ENCODE measurements around the gene TREM2.

TREM2 gene

DNA sequence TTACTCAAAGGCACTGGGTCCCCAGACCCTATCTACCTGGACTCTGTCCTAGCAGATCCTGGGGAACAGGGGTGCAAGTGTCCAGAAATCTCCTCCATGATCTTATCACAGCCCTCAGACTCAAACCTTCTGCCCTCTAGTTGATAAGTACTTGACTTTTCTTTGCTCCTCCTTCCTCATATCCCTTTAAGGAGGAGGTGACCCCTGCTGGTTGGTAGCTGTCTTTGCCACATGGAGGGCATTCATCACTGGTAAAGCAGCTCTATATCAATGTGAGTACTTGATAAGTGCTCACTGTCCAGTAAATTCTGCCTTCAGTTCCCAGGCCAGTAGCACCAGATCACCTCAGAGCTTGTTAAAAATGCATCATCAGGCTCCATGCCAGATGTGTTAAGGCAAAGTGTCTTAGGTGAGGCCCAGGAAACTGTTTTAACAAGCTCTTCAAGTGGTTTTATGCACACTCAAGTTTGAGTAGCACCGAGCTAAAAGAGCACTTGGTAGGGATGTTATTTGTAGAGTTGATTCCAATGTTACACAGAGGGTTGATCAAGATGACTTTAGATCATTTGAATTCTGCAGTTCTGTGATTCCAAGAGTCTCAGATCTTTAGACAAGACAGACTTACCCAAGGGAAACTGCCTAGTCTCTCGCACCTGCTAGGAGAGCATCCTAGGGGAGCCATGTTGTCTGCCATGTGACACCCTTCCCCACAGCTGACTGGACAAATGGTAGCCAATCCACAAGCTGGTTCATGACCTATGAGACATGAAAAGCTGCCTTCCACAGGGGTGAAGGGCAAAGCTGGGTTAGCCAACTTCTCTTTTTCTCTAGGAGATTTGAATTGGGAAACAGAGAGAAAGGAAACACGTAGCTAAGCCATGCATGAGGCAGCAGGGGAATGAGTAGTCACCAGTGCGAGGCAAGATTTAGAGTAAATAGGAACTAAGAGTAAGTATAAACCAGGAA lies 19.4 kb upstream of the TREM2 start:
- DNase-seq (ENCODE audit: low spot score) = no peak

DNA sequence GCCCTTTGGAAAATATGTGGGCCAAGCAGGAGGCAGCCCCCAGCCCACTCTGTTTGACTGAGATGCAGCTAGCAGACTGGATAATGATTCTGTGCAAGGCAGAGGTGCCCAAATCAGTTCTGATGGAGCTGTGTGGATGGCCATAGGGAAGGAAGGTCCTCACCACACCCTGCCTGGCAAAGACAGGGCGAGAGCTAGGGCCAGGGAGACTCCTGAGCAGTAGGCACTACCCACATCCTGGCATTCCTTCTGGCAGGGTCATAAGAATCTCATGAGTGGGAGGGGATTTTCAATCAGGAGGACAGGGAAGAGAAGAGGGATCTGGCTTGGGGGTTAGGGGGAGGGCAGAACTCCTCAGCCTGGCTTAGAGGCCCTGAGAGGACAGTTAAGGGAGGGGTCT lies 18.6 kb upstream of the TREM2 start:
- DNase-seq (ENCODE audit: low spot score) = peak; percentile 27

DNA sequence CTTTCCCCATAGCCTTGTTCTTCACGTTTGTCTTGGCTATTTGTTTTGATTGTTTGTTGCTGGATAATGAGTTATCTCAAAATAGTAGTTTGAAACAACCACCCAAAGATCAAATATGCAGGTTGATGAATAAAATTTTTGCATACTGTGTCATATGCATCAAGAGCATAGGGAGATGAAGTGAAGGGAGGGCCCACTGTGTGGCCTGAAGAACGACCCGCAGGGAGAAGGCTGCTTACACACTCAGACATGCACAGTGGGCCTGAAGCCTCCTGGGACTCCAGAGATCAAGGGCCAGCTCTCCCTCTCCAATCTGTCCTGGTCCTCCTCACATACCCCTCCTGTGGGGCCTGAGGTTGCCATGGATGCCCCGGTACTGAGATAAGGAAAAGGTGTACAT lies 16.2 kb upstream of the TREM2 start:
- DNase-seq (ENCODE audit: low spot score) = no peak

DNA sequence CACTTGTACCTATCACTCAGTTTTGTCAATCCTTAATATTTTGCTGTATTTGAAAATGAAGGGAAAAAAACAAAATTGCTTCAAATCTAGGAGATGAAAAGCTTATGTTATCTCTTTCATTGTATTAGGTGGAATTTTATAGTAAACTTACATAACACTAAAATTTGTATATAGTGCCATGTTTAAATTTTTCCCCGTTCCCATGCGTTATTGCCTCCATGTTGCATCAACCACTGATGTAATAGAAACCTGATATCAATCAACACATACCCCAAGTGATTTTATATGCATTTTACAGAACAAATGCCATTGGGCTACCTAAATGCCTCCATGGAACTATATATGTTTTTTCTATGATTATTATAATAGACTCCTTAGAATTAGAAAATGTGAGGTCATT lies 14.8 kb upstream of the TREM2 start:
- no peak for DNase-seq (ENCODE audit: low spot score)

DNA sequence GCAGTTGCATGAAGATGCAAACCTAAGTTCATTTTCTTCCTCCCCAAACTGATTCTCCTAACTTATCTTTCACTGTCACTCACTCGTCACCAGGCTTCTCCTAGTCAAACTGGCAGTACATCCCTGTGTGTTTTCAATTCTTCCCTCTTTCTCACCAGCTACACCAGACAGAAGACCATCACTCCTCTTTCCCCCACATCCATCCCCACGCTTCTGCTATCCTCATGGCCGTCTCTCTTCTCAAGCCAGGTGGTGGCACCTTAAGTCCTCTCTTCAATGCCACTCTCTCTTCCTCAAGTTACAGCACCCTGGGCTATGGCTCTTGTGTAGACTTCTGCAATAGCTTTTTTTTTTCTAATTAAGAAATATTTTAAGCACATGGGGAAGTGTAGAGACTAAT lies 14.4 kb upstream of the TREM2 start:
- DNase-seq (ENCODE audit: low spot score) = no peak

DNA sequence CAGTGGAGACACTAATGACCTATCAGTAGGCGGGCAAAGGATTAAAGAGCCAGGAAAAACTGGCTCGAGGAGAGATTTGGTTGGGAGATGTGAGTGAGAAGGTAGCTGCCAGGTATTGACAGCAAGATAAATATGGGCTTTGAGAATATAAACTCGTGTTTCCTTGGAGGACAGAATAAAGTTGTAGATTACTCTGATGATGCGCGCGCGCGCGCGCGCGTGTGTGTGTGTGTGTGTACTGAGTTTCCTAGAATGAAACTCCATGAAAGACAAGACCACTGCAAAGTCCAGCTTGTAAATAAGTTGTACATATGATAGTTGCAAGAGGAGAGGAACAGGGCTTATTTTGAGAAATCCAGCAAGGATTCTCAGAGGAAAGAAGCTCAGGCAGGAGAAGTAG lies 13.3 kb upstream of the TREM2 start:
- DNase-seq (ENCODE audit: low spot score) = no peak

DNA sequence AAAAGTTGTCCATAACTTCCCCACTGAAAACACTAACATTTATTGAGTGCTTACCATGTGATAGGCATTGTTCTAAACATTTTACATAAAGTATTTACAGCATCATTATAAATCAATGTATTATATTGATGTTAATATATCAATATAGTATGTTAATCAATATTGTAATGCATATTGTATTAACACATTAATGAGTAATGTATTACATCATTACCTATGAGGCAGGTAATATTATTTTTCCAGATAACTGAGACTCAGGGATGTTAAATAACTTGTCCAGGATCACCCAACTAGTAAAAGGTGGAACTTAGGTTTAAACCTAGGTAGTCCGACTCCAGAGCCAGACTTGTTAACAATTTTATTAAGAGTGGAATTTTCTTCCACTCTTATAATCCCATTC lies 12.2 kb upstream of the TREM2 start:
- DNase-seq (ENCODE audit: low spot score) = no peak

DNA sequence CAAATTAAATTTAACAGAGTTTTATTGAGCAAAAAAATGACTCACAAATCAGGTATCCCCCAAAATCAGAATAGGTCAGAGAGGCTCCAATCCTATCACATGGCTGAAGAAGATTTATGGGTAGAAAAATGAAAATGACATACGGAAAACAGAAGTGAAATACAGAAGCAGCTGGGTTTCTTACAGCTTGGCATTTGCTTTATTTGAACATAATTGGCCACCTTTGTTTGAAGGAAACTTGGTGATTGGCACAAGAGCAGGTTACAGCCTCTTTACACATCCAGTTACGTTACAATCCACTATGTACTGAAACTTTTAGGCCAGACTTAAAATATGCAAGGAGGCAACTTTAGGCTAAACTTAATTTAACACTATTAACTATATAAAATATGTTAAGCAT lies 11.7 kb upstream of the TREM2 start:
- DNase-seq (ENCODE audit: low spot score) = no peak

DNA sequence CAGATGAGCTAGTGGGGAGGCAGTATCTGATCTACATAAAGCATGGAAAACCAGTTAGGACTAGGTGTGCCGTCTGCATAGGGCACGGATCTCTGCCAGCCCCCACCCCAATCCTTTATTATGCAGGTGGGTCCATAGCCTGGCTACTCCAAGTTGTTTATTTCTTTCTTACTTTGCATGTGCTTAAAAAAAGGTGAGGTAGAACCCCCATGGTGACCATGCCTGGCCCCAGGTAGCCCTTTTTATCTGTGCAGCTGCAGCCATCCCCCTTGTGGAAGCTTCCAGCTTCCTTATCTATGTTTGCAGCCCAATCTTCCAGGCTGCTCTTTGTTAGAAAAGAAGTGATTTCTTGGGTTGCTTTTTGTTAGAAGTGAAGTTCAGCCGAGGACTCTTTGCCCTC lies 9.0 kb upstream of the TREM2 start:
- DNase-seq (ENCODE audit: low spot score) = no peak

DNA sequence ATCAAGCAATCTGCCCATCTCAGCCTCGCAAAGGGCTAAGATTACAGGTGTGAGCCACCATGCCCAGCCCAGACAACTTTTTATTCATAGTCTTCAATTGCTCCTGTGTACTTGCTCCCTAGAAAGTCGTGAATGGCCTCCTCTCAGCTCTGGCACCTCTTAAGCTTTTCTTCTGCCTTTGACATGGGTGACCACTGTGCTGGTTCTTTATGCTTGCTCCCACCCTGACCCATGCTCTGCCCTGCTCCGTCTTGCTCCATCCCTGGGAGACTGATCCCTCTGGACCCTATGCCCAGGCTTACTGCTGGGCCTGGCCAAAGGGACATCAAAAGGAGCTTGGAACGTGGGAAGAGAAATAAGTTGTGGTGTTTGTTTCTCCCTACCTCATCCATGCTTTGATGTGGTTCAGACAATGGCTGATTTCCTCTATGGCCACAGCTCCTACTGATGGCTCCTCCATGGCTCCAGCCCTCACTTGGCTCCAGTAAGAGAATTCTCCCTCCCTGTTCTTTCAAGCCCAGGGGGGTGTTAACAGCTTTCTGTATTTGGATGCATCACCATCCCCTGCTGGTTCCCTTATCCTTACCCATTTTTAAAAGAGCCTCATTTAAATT lies 7.7 kb upstream of the TREM2 start:
- peak; percentile 24 for DNase-seq (ENCODE audit: low spot score)

DNA sequence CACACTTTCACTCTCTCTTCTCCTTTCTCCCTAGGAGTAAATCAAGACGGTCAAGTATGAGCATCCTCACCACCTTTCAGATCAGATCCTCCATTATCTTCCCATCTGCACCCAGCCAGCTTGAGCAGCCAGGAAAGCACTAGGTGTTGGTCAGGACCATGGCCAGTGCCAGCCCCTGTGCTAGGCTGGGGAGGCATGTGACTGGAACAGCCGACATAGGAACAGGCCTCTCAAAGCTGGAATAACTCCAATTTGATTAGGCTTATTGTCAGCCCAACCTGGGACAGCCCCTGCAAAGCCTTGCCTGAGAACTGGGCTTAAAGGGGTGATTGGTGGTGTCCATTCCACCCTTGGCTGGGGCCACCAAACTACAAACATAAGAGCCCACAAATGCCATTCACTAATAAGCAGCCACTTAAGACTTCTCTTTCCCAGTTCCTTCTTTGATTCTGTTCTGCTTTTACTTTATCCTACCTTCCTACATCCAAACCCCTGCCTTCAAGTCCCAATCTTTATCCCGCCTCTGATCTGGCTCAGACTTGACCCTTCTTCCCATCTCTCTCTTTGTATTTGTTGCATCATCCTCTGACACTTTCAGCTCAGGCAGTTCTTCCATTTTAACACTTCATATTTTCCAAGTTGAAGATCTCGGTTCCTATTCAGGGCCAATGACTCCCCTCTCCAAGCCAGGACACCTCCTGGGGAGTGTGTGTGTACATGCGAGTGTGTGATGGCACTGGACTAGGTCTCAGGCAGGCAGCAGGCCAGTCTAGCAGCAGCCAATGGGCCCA lies 4.5 kb upstream of the TREM2 start:
- DNase-seq (ENCODE audit: low spot score) = peak; percentile 60

DNA sequence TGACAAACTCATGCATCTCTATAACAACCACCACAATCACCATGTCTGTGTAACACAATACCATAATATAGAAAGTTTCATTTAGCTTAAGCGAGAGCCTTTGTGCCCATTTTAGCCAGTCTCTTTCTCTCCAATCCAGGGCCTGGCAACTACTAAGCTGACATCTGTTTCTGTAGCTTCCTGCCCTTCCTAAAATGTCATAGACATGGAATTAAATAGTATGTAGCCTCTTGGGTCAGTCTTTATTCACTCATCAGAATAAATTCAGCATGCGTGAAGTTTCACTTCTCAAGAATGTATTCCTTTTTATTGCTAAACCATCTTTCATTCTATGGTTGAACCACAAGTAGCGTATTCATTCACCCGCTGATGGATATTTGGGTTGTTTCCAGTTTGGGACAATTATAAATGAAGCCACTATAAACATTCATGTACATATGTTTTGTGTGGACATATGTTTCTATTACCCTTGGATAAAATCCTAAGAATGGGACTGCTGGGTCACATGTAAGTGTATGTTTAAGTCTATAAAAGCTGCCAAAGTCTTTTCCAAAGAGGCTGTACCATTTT lies 1.7 kb upstream of the TREM2 start:
- DNase-seq (ENCODE audit: low spot score) = no peak

DNA sequence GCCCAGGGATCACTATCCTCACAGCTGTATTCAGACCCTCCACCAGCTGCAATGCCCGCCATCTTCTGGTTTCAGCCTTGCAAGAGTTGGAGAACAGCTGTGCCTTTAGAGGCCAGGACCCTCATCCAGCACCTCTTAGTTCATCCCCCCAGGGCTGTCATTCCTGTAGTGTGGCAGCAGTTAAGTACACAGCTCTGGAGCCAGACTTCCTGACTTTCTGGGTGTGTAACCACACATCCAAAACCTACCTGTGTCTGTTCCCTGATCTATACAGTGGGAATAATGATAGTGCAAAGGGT lies 452 bp upstream of the TREM2 start:
- no peak for DNase-seq (ENCODE audit: low spot score)

DNA sequence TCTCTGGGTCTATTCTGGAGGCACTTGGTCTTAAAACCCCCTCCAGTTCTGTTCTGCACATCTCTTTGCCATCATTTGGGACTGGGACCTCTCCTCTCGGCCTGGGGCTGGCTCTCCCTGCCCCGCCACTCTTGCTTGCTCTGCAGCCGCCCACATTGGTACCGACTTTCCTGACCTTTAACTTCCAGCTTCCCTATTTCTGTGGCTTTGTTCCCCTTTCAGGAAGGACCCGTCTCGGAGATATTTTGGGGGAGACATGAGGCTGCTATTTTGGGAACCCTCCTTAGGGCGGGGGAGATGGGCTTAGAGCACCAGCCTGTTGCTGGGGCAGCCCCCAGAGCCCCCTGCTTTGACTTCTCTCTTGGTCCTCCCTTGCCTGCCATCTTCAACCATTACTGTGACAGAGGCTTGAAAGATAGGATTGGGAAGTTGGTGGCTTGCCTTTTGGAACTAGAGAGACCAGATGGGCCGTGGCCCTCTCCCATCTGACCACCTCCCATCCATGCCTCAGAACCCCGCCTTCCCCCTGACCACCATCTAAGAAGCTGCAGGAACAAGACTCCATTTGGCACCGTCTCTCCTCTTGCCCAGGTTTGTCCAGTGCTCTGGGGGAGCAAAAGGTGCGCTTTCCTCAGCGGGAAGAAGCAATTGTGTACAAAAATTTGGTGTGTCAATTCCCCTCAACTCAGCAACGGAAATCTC lies 914 bp downstream of the TREM2 start:
- no peak for DNase-seq (ENCODE audit: low spot score)

DNA sequence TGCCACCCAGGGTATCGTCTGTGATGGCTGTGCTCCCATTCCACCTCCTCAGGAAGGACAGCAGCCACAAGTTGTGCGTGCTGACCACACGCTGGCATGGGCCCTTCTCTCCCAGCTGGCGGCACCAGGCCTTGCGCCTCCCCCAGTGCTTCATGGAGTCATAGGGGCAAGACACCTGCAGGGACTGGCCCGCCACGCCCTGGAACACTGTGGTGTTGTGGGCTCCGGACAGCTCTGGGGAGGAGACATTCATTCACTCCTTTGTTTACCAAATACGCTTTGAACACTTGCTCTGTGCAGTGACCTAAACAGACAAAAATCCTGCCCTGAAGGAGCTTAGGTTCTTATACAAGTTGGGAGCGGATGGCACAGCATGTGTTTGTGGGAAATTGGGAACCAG lies 1.5 kb downstream of the TREM2 start:
- no peak for DNase-seq (ENCODE audit: low spot score)

DNA sequence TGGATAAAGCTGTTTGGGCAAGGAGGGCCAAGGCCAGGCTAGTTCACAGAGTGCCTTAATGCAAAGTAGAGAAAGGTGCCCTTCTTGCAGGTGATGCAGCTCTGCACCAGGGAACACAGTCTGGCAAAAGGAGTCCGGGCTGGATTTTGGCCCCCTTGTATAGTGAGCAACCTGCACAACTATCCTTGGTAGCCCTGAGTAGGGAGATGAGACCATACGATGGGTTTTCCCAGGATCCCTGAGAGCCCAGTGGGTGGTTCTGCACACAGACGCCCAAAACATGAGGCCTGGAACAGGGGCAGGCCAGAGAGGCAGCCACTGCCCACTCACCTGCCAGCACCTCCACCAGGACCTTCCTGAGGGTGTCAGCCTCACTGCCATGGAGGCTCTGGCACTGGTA lies 2.0 kb downstream of the TREM2 start:
- DNase-seq (ENCODE audit: low spot score) = no peak

DNA sequence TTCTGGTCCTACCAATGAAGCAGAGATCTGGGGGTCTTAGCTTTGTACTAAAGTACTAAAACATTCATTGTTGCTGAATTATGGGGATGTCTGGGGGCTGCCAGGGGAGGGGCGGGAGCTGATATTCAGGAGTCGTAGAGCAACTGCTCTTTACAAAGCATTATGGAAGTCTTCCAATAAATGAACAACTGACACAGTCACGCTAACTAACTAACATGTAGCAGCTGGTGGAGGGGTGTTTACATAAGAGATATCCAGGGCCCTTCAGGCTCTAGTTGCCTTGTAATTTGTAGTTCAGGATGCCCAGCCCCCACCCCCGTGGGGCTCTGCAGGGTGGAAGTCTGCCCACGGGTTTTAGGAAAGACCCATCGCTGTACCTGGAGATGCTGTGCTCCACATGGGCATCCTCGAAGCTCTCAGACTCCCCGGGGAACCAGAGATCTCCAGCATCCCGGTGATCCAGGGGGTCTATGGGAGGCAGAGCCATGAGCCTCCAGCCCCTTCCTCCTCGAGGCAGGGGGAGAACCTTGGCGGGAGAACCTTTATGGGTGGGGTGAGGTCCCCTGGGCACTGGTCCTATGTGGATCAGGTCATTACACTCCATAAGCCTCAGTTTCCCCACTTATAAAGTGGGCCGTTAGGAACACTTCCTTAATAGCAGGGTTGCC lies 3.4 kb downstream of the TREM2 start:
- DNase-seq (ENCODE audit: low spot score) = no peak

DNA sequence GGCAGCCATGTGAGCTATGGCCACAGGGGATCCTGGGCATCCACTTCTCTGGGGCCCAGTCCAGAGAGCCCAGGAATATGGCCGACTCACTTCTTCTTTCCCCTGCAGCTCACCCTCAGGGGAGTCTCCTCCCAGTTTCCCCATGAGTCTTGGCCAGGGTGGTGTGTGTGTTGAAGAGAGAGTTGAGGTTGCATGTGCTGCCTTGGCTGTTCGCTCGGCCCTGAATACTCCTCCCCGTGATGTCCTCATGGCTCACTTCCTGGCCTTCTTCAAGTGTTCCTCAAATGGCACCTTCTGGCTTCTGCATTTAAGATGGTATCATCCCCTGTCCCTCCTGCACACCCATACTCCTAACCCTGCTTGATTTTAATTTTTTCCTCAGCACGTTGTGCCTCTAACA lies 5.6 kb downstream of the TREM2 start:
- DNase-seq (ENCODE audit: low spot score) = no peak

DNA sequence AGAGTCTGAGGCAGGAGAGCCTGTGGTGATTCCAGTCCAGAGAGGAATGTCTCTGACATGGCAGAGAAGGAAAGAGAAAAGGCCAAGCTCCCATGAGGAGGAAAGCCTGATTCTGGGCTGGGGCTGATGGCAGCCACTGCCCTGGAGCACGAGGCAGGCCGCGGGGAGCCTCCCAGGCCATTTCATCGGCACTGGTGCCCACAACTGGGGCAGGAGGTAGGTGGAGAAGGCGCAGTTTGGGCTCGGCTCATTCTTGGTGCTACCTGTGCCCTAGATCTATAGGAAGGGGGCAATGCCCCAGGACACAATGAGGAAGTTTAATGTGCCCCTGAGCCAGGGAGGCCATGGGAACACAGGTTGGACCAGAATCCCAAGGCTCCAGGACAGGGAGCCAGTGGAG lies 6.1 kb downstream of the TREM2 start:
- DNase-seq (ENCODE audit: low spot score) = no peak

DNA sequence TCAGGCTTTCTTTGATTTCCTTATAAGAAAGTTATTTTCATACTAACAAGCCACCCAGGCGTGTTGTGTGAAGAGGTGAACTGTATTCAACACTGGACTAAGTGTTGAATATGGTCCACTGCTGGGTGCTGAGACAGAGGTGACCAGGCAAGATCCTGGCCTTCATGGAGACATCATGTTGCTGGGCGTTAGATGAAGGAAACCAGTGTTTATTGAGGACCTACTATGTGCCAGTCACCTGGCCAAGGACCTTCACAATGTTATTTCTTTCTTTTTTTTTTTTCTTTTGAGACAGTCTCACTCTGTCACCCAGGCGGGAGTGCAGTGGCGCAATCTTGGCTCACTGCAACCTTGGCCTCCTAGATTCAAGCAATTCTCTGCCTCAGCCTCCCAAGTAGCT lies 6.9 kb downstream of the TREM2 start:
- no peak for DNase-seq (ENCODE audit: low spot score)

DNA sequence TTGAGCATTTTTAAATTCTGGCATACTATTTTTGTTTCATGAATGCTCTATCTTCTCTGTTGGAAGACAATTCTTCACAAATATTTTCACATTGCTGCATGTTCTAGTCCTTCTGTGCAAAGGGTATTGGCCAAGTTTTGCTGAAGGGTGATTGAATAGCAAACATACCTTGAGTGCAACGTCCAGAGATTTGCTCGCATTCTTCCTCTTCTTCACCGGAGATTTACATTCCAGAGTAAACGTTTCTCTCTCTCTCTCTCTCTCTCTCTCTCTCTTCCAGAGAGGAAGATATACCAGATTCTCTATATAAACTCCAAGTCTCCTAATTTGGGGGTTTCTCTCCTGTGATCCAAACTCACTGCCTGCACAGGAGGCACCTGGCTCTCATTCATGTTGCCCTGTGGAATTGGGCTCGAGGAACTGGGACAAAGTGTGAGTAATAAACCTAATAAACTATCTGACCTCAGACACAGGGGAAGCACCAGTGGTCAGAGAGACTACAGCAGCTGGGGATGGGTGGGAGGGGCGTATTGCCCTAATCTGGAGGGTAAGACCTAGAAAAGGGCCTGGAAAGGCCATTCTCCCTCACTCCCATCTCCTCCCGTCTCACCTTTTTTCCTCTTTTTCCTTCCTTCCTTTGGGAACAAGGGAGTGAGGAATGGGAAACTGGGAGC lies 7.6 kb downstream of the TREM2 start:
- no peak for DNase-seq (ENCODE audit: low spot score)

Data from ecto neural progenitor cell (in vitro differentiated cells).